WI38 (cell line): ENCODE data around the gene DDX55.
"Not testable (repeated sequence)": the region's sequence is repeated elsewhere in the genome, so short reads cannot be mapped to it uniquely, and the experiment has no call there.

Experiments
- H3K4me3 ChIP-seq: 2 replicates; pipeline ENCODE4 v1.5.1; 2011; ENCODE audit warnings: low read depth, mild to moderate bottlenecking, control low read depth, low read length
- TF ChIP-seq, protein P1 (sequence below): IDR thresholded peaks from 2 replicates; pipeline ENCODE4 v1.5.1; 2012; ENCODE audit warnings: low read depth, mild to moderate bottlenecking, control low read depth, low read length

Gene DDX55

DNA sequence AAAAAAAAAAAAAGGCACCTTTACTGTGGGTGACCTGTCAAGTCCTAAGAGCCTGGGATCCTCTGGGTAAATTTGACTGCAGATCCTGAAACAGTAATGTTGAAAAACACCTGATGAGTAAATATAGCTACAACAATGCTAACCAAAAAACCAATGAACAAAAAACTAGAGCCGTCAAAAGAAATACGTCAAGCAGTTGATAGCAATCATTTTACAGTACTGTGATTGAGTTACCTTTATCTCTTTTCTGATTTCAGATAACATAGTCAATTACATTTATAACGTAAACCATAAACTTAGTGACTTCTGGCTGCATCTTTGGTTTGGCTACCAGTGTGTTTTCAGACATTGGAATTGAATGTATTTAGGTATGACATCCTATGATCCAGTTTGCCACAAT, 23.7 kb upstream of the DDX55 start:
- H3K4me3 ChIP-seq: no peak overlapping the region
- TF ChIP-seq, protein P1, sequence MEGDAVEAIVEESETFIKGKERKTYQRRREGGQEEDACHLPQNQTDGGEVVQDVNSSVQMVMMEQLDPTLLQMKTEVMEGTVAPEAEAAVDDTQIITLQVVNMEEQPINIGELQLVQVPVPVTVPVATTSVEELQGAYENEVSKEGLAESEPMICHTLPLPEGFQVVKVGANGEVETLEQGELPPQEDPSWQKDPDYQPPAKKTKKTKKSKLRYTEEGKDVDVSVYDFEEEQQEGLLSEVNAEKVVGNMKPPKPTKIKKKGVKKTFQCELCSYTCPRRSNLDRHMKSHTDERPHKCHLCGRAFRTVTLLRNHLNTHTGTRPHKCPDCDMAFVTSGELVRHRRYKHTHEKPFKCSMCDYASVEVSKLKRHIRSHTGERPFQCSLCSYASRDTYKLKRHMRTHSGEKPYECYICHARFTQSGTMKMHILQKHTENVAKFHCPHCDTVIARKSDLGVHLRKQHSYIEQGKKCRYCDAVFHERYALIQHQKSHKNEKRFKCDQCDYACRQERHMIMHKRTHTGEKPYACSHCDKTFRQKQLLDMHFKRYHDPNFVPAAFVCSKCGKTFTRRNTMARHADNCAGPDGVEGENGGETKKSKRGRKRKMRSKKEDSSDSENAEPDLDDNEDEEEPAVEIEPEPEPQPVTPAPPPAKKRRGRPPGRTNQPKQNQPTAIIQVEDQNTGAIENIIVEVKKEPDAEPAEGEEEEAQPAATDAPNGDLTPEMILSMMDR: no peak

DNA sequence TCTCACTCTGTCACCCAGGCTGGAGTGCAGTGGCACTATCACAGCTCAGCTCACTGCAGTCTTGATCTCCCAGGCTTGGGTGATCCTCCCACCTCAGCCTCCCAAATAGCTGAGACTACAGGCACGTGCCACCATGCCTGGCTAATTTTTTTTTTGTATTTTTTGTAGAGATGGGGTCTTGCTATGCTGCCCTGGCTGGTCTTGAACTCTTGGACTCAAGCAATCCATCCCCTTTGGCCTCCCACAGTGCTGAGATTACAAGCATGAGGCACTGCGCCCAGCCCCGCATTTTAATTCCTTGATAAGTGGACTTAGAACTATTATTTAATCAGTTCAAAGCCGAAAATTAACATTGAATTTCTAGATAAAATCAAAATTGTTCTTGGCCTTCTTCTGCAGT, 23.1 kb upstream of the DDX55 start:
- not testable (repeated sequence) for H3K4me3 ChIP-seq

DNA sequence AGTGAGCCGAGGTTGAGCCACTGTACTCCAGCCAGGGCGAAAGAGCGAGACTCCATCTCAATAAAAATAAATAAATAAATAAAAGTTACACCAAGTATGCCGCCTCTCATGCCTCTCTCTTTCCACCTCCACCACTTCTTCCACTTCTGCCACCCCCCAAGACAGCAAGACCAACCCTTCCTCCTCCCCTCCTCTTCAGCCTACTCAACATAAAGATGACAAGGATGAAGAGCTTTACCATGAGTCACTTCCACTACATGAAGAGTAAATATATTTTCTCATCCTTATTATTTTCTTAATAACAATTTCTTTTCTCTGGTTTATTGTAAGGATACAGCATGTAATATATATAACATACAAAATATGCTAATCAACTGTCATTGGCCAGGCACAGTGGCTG, 21.1 kb upstream of the DDX55 start:
- TF ChIP-seq, protein P1: no peak

DNA sequence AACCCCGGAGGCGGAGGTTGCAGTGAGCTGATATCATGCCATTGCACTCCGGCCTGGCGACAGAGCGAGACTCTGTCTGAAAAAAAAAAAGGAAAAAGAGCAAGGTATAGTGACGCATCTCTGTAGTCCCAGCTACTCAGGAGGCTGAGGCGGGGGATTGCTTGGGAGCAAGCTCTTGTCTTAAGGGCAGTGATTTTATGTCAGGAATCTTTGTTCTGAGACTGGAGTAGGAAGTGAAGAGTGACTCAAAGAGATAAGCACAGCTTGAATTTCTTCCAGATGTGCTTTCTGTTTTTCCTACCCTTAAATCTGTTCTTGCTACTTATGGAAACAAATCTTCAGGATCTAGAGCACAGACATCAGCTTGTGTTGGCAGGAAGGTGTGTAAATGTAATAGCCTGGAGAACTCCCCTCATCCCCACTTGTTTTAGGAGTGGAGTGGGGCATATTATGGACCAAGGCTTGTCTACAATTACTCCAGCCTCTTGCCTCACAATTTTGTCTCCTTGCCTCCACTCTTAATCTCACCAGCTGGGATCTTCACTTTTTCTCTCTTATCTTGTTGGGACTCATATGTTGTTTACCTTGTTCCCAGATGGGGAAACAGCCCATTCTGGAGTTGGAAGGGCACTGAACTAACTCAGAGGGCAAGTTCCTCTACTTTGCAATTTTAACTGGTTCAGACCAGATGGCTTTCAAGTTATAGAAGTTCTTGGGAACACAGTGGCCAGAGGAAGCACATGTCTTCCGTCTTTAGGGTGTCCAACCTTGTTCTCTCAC, 10.0 kb upstream of the DDX55 start:
- H3K4me3 ChIP-seq: no peak overlapping the region
- TF ChIP-seq, protein P1: no peak

More for the DNA sequence above, 21.1 kb upstream of the DDX55 start:
- H3K4me3 ChIP-seq: no peak overlapping the region

DNA sequence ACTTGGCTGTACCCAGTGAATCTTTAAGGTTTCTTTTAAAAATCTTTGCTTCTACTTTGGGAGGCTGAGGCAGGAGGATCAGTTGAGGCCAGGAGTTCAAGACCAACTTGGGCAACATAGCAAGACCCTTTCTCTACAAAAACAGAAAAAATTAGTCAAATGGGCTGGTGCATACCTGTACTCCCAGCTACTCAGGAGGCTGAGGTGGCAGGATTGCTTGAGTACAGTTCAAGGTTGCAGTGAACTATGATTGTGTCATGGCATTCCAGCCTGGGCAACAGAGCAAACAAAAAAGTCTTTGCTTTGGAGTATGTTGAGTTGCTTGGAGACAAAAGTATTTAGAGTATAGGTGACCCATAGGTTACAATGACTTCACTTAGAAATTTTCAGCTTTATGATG, 6.2 kb upstream of the DDX55 start:
- no peak overlapping the region for H3K4me3 ChIP-seq
- TF ChIP-seq, protein P1: no peak

DNA sequence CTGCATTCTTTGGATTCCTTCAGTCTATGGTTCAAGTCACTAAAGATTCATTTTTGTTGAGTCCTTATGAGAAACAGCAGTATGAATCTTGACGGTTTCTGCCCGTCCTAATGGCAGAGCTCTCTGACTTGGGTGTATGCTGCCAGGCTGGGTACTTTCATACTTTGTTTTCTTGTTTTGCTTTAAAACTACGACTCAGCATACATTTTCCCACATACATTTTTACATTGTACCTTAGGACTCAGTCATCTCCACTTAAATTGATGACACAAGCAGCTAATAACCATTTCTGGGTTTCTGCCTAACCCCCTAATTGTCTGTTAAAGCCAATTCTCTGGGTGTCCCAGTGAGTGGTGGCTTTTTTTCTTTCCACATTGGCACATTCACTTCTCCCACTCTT, 4.8 kb upstream of the DDX55 start:
- TF ChIP-seq, protein P1: no peak
- H3K4me3 ChIP-seq: no peak overlapping the region

DNA sequence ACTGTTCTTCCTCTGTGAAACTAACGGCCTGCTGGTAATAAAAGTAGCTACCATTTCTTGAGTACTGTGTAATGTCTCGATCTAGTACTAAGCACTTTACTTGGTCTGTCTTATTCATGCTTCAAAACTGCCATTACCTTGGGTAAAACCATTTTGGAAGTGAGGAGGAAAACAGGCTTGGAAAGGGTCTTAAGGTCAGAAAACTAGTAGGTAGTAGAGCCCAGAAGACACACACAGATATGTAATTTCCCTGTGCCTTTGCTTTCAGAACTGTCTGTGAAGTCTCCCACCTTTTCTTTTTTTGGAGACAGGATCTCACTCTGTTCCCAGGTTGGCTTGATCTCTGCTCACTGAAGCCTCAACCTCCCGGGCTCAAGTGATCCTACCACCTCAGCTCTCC, 3.4 kb upstream of the DDX55 start:
- TF ChIP-seq, protein P1: no peak
- no peak overlapping the region for H3K4me3 ChIP-seq

DNA sequence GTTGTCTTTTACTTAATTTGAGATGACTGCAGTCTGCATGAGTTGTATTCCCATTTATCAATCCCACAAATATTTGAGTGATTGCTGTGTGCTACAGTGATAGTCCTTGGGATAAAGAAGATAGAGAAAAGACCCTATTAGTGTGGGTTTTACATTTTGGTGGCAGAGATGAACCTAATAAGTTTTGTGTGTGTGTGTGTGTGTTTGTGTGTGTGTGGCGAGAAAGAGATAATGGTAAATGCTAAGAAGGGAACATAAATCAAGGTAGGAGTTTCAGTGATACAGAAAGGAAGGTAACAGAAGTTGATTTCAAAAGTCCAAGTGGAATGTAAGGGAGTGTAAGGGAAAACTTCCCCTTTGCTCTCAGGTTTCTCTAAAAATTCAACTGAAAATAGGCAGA, 2.6 kb upstream of the DDX55 start:
- no peak overlapping the region for H3K4me3 ChIP-seq
- TF ChIP-seq, protein P1: no peak
